Subcutaneous abdominal adipose tissue (tissue), 5 donors: ENCODE results near the gene ZFYVE21.
A peak's percentile ranks its signal among the peaks of the same experiment; 100 is the strongest.

Experiments used
- H3K27ac ChIP-seq: one replicate; pipeline ENCODE4 v1.7.0; 2013; ENCODE audit warnings: low read depth, mild to moderate bottlenecking, inconsistent platforms, low read length, moderate library complexity
- H3K27me3 ChIP-seq, 5 donors: one replicate each; pipeline ENCODE4 v1.7.0; 2013; ENCODE audit warnings: low read length in 5 of 5, inconsistent platforms in 1 of 5; ENCODE audit not compliant: control insufficient read depth in 5 of 5, insufficient read depth in 4 of 5
- H3K36me3 ChIP-seq, 5 donors: one replicate each; pipeline ENCODE4 v1.7.0; 2013; ENCODE audit warnings: low read length in 5 of 5; ENCODE audit not compliant: control insufficient read depth in 5 of 5, insufficient read depth in 5 of 5
- H3K4me1 ChIP-seq, 5 donors: one replicate each; pipeline ENCODE4 v1.7.0; 2013; ENCODE audit warnings: low read length in 5 of 5, mild to moderate bottlenecking in 3 of 5, moderate library complexity in 1 of 5; ENCODE audit not compliant: control insufficient read depth in 5 of 5, insufficient read depth in 5 of 5
- H3K4me3 ChIP-seq, 5 donors: one replicate each; pipeline ENCODE4 v1.7.0; 2013; ENCODE audit warnings: low read length in 5 of 5, low read depth in 1 of 5
- H3K9ac ChIP-seq, 5 donors: one replicate each; pipeline ENCODE4 v1.7.0; 2013; ENCODE audit warnings: low read length in 5 of 5, mild to moderate bottlenecking in 4 of 5, moderate library complexity in 3 of 5
- H3K9me3 ChIP-seq, 5 donors: one replicate each; pipeline ENCODE4 v1.7.0; 2013; ENCODE audit warnings: low read length in 5 of 5; ENCODE audit not compliant: control insufficient read depth in 5 of 5
- donor health status: healthy.
- donor health status: healthy.
- donor health status: healthy.
- donor health status: healthy.
- donor health status: healthy.

ZFYVE21 gene

DNA sequence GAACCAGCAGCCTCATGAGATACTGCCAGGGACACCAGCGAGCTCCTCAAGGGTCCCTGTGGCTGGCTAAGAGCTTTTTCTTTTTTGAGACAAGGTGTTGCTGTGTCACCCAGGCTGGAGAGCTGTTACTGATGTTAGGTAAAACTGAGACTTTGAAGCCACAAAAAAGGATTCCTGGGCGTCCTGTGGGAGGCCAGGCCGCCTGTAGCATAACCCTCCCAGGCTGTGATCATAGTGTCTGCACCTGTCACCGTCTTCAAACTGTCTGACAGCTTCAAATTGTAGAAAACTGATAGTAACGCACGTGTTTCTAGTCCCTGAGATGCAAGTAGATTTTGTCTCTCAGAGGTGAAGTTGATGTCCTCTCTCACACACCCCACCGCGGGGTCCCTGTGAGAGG, 4.1 kb downstream of the ZFYVE21 start:
- Histone ChIP-seq H3K4me1 (peaks cover 8 to 52% (median 48%) of the 10 kb centered on the region in 5 donors), H3K9me3 (no peaks in the 10 kb centered on the region), H3K4me3 (no peak overlapping the region), H3K36me3 (peaks cover 0 to 11% (median 0%) of the 10 kb centered on the region in 5 donors), H3K27me3 (no peaks in the 10 kb centered on the region), H3K9ac (no peak overlapping the region), H3K27ac (no peak overlapping the region)

DNA sequence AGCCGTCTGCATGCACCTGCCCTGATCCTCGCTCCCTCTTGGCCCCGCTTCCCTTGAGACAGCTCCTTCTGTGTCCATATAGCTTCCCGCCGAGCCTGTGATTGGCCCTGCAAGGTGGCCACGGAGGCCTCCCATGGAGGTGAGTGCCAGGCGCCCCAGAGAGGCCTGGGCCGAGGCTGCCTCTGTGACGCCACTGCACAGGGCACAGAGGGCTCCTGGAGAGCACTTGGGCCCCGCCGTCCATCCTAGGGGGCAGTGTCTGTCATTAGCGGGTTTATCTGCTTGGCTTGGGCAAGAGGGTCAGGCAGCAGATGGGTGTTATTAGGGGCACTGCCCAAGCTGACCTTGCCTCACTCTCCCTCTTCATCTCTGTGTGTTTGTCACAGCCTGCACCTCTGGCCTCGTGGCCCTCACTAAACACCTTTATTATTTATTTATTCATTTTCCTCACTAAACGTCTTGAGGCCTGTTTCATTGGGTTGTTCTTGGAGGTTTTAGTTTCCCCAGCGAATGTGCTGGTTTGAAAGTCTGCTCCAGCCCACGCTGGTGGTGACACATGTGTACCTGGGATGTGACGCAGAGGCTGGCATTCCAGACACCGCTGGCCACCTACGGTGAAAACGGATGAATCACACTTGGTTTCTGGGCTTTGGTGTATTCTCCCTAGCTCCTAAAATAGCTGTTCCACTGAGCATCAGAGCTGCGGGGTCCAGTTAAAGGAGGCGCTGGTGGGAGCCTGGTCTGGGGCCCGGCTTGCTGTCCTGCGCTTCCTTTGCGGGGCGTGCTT, 5.9 kb downstream of the ZFYVE21 start:
- H3K9ac ChIP-seq, result no peak overlapping the region
- peaks cover 0 to 24% (median 11%) of the 10 kb centered on the region in 5 donors for H3K36me3 ChIP-seq
- no peaks in the 10 kb centered on the region for H3K9me3 ChIP-seq
- no peak overlapping the region for H3K27ac ChIP-seq
- H3K4me3 ChIP-seq, result no peak overlapping the region
- H3K27me3 ChIP-seq, result no peaks in the 10 kb centered on the region
- peaks cover 8 to 48% (median 42%) of the 10 kb centered on the region in 5 donors for H3K4me1 ChIP-seq

DNA sequence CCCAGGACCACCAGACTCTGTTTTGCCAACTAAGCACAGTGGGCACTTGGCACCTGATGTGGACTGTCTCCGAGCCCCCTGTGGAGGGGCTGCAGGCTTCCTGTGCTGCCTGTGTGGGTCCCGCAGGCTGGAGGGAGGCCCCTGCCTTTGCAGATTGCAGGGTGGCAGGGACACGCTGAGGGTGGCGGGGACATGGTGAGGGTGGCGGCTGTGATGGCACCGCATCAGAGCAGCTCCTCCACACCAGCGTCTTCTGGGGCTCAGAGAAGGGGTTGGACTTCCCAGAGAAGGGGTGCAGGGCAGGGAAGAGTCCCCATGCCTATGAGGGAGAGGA, 8.1 kb downstream of the ZFYVE21 start:
- Histone ChIP-seq H3K27ac (peak overlapping the region; percentile 89), H3K4me1 (peaks cover 2 to 26% (median 21%) of the 10 kb centered on the region in 5 donors), H3K9me3 (no peaks in the 10 kb centered on the region), H3K4me3 (no peak overlapping the region), H3K9ac (peak overlapping the region in 1 of 5 donors; percentile 8), H3K27me3 (no peaks in the 10 kb centered on the region), H3K36me3 (peaks cover 0 to 41% (median 23%) of the 10 kb centered on the region in 5 donors)

DNA sequence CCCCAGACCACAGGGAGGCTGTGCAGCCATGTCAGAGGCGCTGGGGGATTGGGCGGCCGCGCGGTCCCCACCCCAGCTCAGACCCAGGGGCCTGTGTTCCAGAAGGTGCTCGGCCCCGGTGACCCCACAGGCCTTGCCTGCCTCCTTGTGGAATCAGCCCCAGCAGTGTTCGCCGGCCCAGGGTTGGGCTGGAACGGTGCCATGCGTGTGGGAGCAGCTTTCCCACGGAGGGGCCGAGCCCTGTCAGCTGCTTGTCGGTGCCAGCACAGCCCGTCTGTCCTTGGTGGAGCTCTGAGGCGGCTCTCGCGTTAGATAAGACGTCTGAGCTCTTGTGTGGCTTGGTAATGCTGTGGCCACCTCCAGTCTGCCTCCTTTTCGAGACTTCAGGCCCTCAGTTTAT, 8.5 kb downstream of the ZFYVE21 start:
- Histone ChIP-seq H3K4me1 (peaks cover 2 to 23% (median 18%) of the 10 kb centered on the region in 5 donors), H3K36me3 (peaks cover 0 to 45% (median 27%) of the 10 kb centered on the region in 5 donors), H3K27ac (peak overlapping the region; percentile 89), H3K9me3 (no peaks in the 10 kb centered on the region), H3K27me3 (no peaks in the 10 kb centered on the region), H3K4me3 (no peak overlapping the region), H3K9ac (peak overlapping the region in 1 of 5 donors; percentile 11)

DNA sequence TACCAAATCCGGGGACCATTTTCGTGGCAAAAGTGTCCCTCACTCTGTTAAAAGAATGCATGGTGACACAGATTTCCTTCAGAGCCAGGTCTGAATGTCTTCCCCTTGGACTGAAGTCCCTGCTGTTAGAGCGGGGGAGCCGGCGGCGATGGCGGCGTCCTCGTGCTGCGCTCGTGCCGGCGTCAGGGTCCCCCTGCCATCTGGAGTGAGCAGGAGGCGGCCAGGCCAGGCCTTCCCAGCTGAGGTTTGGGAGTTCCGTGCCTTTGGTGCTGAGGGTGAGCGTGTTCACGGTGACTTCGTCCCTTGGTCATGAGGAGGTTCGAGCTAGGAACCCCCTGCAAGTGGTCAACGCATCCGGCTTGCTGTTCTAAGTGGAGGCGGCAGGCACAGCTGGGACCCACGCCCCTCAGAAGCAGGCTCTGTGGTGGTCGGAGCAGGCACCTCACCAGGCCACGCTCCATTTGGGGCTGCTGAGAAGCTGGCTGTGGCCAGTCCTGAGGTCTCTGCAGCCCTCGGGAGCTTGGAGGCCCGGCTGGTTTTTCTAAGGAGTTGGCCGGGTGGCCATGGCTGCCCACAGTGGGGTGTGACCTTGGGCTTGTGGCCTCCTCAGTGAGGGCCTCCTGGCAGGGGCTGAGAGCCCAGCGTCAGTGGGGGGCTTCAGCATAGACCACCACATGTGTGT, 9.5 kb downstream of the ZFYVE21 start:
- peaks cover 2 to 23% (median 18%) of the 10 kb centered on the region in 5 donors for H3K4me1 ChIP-seq
- H3K9ac ChIP-seq, result no peak overlapping the region
- no peaks in the 10 kb centered on the region for H3K9me3 ChIP-seq
- H3K36me3 ChIP-seq, result peaks cover 0 to 56% (median 38%) of the 10 kb centered on the region in 5 donors
- H3K27me3 ChIP-seq, result no peaks in the 10 kb centered on the region
- H3K27ac ChIP-seq, result no peak overlapping the region
- H3K4me3 ChIP-seq, result no peak overlapping the region

DNA sequence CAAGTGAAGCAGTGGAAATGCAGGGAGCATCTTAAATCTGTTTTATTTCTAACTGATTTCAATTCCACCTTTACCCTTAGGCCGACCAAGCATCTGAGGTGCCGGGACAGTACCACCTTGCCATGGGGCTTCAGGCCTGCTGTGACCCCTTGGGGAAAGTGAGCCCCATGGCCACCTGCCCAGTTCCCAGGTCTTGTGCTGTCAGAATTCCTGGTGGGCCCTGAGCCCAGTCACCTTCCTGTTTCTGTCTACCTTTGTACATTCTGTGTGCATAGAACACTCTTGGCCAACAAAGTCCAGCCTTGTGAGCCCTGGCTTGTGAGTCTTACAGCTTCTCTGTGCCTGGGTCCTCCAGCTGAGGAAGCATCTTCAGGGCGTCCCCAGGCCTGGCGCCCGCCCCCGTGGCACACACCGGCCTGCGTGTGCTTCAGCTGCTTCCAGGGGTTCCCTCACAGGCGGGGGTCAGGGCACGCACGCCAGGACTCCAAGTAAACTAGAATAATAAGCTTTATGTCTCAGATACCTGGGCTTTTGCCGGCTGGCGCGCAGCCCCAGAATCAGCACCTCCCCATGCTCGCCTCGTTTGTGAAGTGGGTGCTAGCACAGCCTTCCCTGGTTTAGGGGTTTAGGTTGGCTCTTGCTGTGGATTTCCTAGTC, 10.3 kb downstream of the ZFYVE21 start:
- Histone ChIP-seq H3K9ac (no peak overlapping the region), H3K9me3 (no peaks in the 10 kb centered on the region), H3K27me3 (no peaks in the 10 kb centered on the region), H3K4me1 (peaks cover 2 to 30% (median 19%) of the 10 kb centered on the region in 5 donors), H3K4me3 (no peak overlapping the region), H3K27ac (no peak overlapping the region), H3K36me3 (peaks cover 0 to 62% (median 42%) of the 10 kb centered on the region in 5 donors)

DNA sequence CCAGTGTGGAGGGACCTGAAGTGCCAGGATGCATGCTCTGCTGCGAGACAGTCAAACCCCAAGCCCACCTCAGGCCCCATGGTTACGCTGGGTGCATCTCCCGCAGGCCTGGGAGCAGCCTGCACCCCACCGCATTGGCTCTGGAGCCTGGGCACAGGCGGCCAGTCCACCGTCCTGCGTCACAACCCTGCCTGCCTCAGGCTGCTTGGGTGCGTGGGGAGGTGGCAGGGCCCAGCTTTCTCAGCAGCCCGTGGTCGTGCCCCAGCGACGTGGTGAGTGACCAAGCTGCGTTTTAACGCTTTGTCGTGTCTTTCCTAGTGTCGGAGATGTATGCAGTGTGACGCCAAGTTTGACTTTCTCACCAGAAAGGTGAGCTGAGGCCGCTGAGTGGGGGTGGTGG, 10.9 kb downstream of the ZFYVE21 start:
- Histone ChIP-seq H3K4me1 (peaks cover 2 to 34% (median 22%) of the 10 kb centered on the region in 5 donors), H3K9me3 (no peaks in the 10 kb centered on the region), H3K9ac (no peak overlapping the region), H3K36me3 (peaks cover 0 to 56% (median 42%) of the 10 kb centered on the region in 5 donors), H3K4me3 (no peak overlapping the region), H3K27ac (no peak overlapping the region), H3K27me3 (no peaks in the 10 kb centered on the region)

DNA sequence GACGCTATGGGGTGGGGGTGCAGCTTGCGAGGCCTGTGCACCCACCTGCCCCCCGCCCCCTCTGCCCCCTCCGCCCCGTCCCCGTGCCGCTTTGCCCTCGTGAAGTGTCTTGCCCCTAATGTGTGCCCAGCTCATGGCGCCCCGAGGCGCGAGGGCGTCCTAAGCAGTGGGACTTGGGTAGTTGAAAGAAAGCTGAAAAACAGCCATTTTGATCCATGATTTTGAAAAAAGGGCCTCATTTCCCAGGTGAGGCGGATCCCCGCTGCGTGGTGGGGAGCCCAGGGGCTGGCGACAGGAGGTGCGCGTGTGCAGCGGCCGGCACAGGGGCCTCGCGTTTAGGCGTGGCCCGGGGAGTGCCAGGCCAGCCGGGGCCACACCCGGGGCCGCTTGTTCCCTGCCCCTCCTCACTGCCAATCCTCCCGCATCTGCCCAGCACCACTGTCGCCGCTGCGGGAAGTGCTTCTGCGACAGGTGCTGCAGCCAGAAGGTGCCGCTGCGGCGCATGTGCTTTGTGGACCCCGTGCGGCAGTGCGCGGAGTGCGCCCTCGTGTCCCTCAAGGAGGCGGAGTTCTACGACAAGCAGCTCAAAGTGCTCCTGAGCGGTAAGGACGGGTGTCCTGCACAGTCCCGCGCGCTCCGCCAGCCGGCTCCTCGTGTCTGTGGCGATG, 11.8 kb downstream of the ZFYVE21 start:
- H3K36me3 ChIP-seq, result peaks cover 0 to 64% (median 50%) of the 10 kb centered on the region in 5 donors
- no peak overlapping the region for H3K9ac ChIP-seq
- H3K4me3 ChIP-seq, result no peak overlapping the region

DNA sequence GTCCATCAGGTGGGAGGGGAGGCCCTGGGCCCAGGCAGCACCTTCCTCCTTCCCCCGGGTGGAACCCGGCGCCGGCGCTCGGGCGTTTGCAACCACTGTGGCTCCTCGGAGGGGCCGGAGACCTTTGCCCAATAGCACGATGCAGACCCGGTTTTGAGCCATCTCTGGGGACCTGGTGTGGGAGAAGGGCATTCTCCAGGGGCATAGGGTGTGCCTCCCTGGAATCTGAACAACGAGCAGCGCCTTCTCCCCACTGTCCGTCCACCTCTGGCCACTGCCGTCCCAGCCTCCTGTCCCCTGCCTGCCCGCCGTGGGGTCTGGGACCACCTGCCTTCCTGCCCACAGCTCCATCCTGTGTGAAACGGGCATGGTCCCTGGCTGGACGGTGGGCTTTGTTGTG, 12.5 kb downstream of the ZFYVE21 start:
- H3K36me3 ChIP-seq, result peaks cover 0 to 71% (median 57%) of the 10 kb centered on the region in 5 donors
- H3K9me3 ChIP-seq, result no peaks in the 10 kb centered on the region
- H3K27ac ChIP-seq, result no peak overlapping the region
- H3K4me3 ChIP-seq, result no peak overlapping the region
- peaks cover 0 to 42% (median 25%) of the 10 kb centered on the region in 5 donors for H3K4me1 ChIP-seq
- no peak overlapping the region for H3K9ac ChIP-seq
- H3K27me3 ChIP-seq, result no peaks in the 10 kb centered on the region

More for the DNA sequence above, 11.8 kb downstream of the ZFYVE21 start:
- no peaks in the 10 kb centered on the region for H3K27me3 ChIP-seq
- H3K27ac ChIP-seq, result no peak overlapping the region
- no peaks in the 10 kb centered on the region for H3K9me3 ChIP-seq
- H3K4me1 ChIP-seq, result peaks cover 2 to 44% (median 29%) of the 10 kb centered on the region in 5 donors
